ENCODE measurements around the gene ATP5PO. TPM values are rescaled to one million over a fixed set of nuclear protein-coding genes. Genes with fewer than 3 reads are reported as not detected.

ATP5PO gene
- total RNA-seq, 1 donor from 2014 or later, result 218 TPM

GRCh38 chr21:33924079-33924765, 8.6 kb upstream of the ATP5PO start:
- H3K27me3 Mint-ChIP-seq (ENCODE audit: unreplicated experiment), result peaks cover 1% of the 10 kb centered on the region
- H3K27ac Mint-ChIP-seq (ENCODE audit: unreplicated experiment), result no peak overlapping the region
- no peaks in the 10 kb centered on the region for H3K36me3 Mint-ChIP-seq (ENCODE audit: low read depth, unreplicated experiment)
- no peaks in the 10 kb centered on the region for H3K9me3 Mint-ChIP-seq (ENCODE audit: unreplicated experiment)
- TF ChIP-seq CTCF (IDR thresholded peaks at IDR 0.05; ENCODE audit: unreplicated experiment), result peak; percentile 93
- DNase-seq (ENCODE audit: low spot score), result peak; percentile 89
- H3K4me1 Mint-ChIP-seq (ENCODE audit: unreplicated experiment), result no peaks in the 10 kb centered on the region
- no peak overlapping the region for H3K4me3 Mint-ChIP-seq (ENCODE audit: unreplicated experiment)

GRCh38 chr21:33917421-33917820, 1.8 kb upstream of the ATP5PO start:
- Mint-ChIP-seq H3K27me3 (ENCODE audit: unreplicated experiment) (no peaks in the 10 kb centered on the region), H3K4me3 (ENCODE audit: unreplicated experiment) (no peak overlapping the region), H3K27ac (ENCODE audit: unreplicated experiment) (no peak overlapping the region), H3K4me1 (ENCODE audit: unreplicated experiment) (peaks cover 14% of the 10 kb centered on the region), H3K36me3 (ENCODE audit: low read depth, unreplicated experiment) (peaks cover 3% of the 10 kb centered on the region), H3K9me3 (ENCODE audit: unreplicated experiment) (no peaks in the 10 kb centered on the region)
- no peak for DNase-seq (ENCODE audit: low spot score)
- no peak for TF ChIP-seq CTCF (IDR thresholded peaks at IDR 0.05; ENCODE audit: unreplicated experiment)

- Mint-ChIP-seq H3K4me3 (ENCODE audit: unreplicated experiment) (peak overlapping the region; percentile 97), H3K27me3 (ENCODE audit: unreplicated experiment) (no peaks in the 10 kb centered on the region), H3K36me3 (ENCODE audit: low read depth, unreplicated experiment) (peaks cover 3% of the 10 kb centered on the region), H3K4me1 (ENCODE audit: unreplicated experiment) (peaks cover 14% of the 10 kb centered on the region), H3K27ac (ENCODE audit: unreplicated experiment) (peak overlapping the region; percentile 84), H3K9me3 (ENCODE audit: unreplicated experiment) (no peaks in the 10 kb centered on the region)
- DNase-seq (ENCODE audit: low spot score), result no peak
- no peak for TF ChIP-seq CTCF (IDR thresholded peaks at IDR 0.05; ENCODE audit: unreplicated experiment)
Measured at GRCh38 chr21:33916200-33916567, 580 bp upstream of the ATP5PO start.

GRCh38 chr21:33914188-33914587, 1.4 kb downstream of the ATP5PO start:
- Mint-ChIP-seq H3K4me3 (ENCODE audit: unreplicated experiment) (peak overlapping the region; percentile 13), H3K27ac (ENCODE audit: unreplicated experiment) (peak overlapping the region; percentile 53), H3K9me3 (ENCODE audit: unreplicated experiment) (no peaks in the 10 kb centered on the region), H3K4me1 (ENCODE audit: unreplicated experiment) (peaks cover 14% of the 10 kb centered on the region), H3K27me3 (ENCODE audit: unreplicated experiment) (no peaks in the 10 kb centered on the region), H3K36me3 (ENCODE audit: low read depth, unreplicated experiment) (peaks cover 6% of the 10 kb centered on the region)
- no peak for DNase-seq (ENCODE audit: low spot score)
- no peak for TF ChIP-seq CTCF (IDR thresholded peaks at IDR 0.05; ENCODE audit: unreplicated experiment)

- TF ChIP-seq CTCF (IDR thresholded peaks at IDR 0.05; ENCODE audit: unreplicated experiment), result no peak
- no peaks in the 10 kb centered on the region for H3K27me3 Mint-ChIP-seq (ENCODE audit: unreplicated experiment)
Measured at GRCh38 chr21:33909756-33910155, 5.8 kb downstream of the ATP5PO start.

More at GRCh38 chr21:33909756-33910155, 5.8 kb downstream of the ATP5PO start:
- Mint-ChIP-seq H3K9me3 (ENCODE audit: unreplicated experiment) (no peaks in the 10 kb centered on the region), H3K4me1 (ENCODE audit: unreplicated experiment) (peaks cover 8% of the 10 kb centered on the region), H3K36me3 (ENCODE audit: low read depth, unreplicated experiment) (peaks cover 23% of the 10 kb centered on the region), H3K4me3 (ENCODE audit: unreplicated experiment) (no peak overlapping the region), H3K27ac (ENCODE audit: unreplicated experiment) (no peak overlapping the region)
- no peak for DNase-seq (ENCODE audit: low spot score)
